WTC11 (cell line): ENCODE results near the gene PIF1.

ENCODE experiments used
- ESRRA ChIP-seq: sonication (generic); formaldehyde crosslinking; IDR thresholded peaks from 2 replicates; pipeline ENCODE4 v1.8.1; 2022; ENCODE audit warnings: mild to moderate bottlenecking, missing genetic modification reagents, borderline replicate concordance
- FOXK1 ChIP-seq: sonication (generic); formaldehyde crosslinking; IDR thresholded peaks from 2 replicates; pipeline ENCODE4 v1.8.0; 2022; ENCODE audit warnings: mild to moderate bottlenecking, moderate library complexity, missing genetic modification reagents
- GTF2I ChIP-seq: fragments of 250-450 bp; sonication (Bioruptor Pico); conservative IDR thresholded peaks from 2 replicates; pipeline ENCODE4 v1.4.0; 2021; ENCODE audit warnings: mild to moderate bottlenecking
- IRF2 ChIP-seq: sonication (generic); formaldehyde crosslinking; IDR thresholded peaks from 2 replicates; pipeline ENCODE4 v1.8.0; 2022; ENCODE audit warnings: low read depth, missing genetic modification reagents, borderline replicate concordance
- JUN ChIP-seq: sonication (generic); formaldehyde crosslinking; IDR thresholded peaks from 2 replicates; pipeline ENCODE4 v1.8.0; 2023; ENCODE audit warnings: mild to moderate bottlenecking, missing genetic modification reagents
- NR1H2 ChIP-seq: sonication (generic); formaldehyde crosslinking; IDR thresholded peaks from 2 replicates; pipeline ENCODE4 v1.9.0; 2021; ENCODE audit warnings: mild to moderate bottlenecking, moderate library complexity, missing genetic modification reagents
- NR3C1 ChIP-seq: sonication (generic); formaldehyde crosslinking; conservative IDR thresholded peaks from 2 replicates; pipeline ENCODE4 v1.8.1; 2023; ENCODE audit warnings: low read depth, mild to moderate bottlenecking, missing genetic modification reagents
- SP1 ChIP-seq: sonication (generic); formaldehyde crosslinking; conservative IDR thresholded peaks from 2 replicates; pipeline ENCODE4 v1.8.1; 2022; ENCODE audit warnings: missing genetic modification reagents
- TP53 ChIP-seq: sonication (generic); formaldehyde crosslinking; IDR thresholded peaks from 2 replicates; pipeline ENCODE4 v1.8.1; 2023; ENCODE audit warnings: mild to moderate bottlenecking, missing genetic modification reagents
- USF1 ChIP-seq: sonication (generic); formaldehyde crosslinking; IDR thresholded peaks from 2 replicates; pipeline ENCODE4 v1.8.0; 2022; ENCODE audit warnings: mild to moderate bottlenecking, missing genetic modification reagents
- ZBTB21 ChIP-seq: sonication (generic); formaldehyde crosslinking; IDR thresholded peaks from 2 replicates; pipeline ENCODE4 v1.8.1; 2023; ENCODE audit warnings: mild to moderate bottlenecking, missing genetic modification reagents, borderline replicate concordance
- TF ChIP-seq, protein P1 (sequence below): fragments of 200-600 bp; IDR thresholded peaks from 2 replicates; pipeline ENCODE4 v1.8.0; 2022; ENCODE audit warnings: antibody characterized with exemption
- TF ChIP-seq, protein P2 (sequence below): fragments of 250-450 bp; sonication (Bioruptor Pico); IDR thresholded peaks from 2 replicates; pipeline ENCODE4 v1.9.0; 2021; ENCODE audit warnings: moderate library complexity, mild to moderate bottlenecking, inconsistent platforms, borderline replicate concordance
- TF ChIP-seq, protein P3 (sequence below): sonication (generic); formaldehyde crosslinking; IDR thresholded peaks from 2 replicates; pipeline ENCODE4 v1.8.1; 2022; ENCODE audit warnings: low read depth, missing genetic modification reagents, borderline replicate concordance

DNA sequence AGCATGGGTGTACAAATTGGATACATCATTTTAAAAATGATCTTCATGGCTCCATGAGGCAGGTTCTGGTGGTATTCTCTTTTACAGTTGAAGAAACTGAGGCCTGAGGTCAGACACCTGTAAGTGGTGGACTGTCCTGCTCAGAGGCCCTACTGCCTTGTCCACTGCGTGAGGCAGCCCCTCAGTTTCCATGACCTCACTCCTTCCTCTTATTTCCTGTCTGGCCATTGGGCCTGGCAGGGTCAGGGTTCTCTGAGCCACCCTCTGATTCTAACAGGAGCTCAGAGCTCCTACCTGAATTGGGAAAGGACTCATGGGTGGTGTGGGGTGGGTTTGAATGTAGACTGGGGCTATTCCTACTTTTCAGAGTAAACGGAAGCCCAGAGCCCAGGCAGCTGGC lies 33.8 kb upstream of the PIF1 start:
- TF ChIP-seq NR3C1 (CRISPR knock-in tag) (no peak), SP1 (CRISPR knock-in tag) (no peak), USF1 (CRISPR knock-in tag) (no peak), NR1H2 (CRISPR knock-in tag) (no peak), TP53 (CRISPR knock-in tag) (no peak), ESRRA (CRISPR knock-in tag) (no peak), JUN (no peak), GTF2I (no peak), FOXK1 (CRISPR knock-in tag) (no peak), IRF2 (no peak), ZBTB21 (CRISPR knock-in tag) (no peak)
- TF ChIP-seq, protein P1, sequence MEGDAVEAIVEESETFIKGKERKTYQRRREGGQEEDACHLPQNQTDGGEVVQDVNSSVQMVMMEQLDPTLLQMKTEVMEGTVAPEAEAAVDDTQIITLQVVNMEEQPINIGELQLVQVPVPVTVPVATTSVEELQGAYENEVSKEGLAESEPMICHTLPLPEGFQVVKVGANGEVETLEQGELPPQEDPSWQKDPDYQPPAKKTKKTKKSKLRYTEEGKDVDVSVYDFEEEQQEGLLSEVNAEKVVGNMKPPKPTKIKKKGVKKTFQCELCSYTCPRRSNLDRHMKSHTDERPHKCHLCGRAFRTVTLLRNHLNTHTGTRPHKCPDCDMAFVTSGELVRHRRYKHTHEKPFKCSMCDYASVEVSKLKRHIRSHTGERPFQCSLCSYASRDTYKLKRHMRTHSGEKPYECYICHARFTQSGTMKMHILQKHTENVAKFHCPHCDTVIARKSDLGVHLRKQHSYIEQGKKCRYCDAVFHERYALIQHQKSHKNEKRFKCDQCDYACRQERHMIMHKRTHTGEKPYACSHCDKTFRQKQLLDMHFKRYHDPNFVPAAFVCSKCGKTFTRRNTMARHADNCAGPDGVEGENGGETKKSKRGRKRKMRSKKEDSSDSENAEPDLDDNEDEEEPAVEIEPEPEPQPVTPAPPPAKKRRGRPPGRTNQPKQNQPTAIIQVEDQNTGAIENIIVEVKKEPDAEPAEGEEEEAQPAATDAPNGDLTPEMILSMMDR, result no peak
- TF ChIP-seq, protein P2, sequence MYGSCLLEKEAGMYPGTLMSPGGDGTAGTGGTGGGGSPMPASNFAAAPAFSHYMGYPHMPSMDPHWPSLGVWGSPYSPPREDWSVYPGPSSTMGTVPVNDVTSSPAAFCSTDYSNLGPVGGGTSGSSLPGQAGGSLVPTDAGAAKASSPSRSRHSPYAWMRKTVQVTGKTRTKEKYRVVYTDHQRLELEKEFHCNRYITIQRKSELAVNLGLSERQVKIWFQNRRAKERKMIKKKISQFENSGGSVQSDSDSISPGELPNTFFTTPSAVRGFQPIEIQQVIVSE (CRISPR knock-in tag), result no peak
- TF ChIP-seq, protein P3, sequence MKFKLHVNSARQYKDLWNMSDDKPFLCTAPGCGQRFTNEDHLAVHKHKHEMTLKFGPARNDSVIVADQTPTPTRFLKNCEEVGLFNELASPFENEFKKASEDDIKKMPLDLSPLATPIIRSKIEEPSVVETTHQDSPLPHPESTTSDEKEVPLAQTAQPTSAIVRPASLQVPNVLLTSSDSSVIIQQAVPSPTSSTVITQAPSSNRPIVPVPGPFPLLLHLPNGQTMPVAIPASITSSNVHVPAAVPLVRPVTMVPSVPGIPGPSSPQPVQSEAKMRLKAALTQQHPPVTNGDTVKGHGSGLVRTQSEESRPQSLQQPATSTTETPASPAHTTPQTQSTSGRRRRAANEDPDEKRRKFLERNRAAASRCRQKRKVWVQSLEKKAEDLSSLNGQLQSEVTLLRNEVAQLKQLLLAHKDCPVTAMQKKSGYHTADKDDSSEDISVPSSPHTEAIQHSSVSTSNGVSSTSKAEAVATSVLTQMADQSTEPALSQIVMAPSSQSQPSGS (CRISPR knock-in tag), result no peak
